Neural crest cell (in vitro differentiated cells): ENCODE results near the gene PDZRN4. TPM values are rescaled to one million over a fixed set of nuclear protein-coding genes. Genes with fewer than 3 reads are reported as not detected.
"Not testable (repeated sequence)": the region's sequence is repeated elsewhere in the genome, so short reads cannot be mapped to it uniquely, and the experiment has no call there.

Experiments used
- DNase-seq: peaks from one replicate; pipeline ENCODE4 v3.0.0; 2021; ENCODE audit warnings: low read depth, mixed read lengths, low spot score
- H3K27ac Mint-ChIP-seq: one replicate; pipeline ENCODE4 v1.8.0; 2021; ENCODE audit warnings: mild to moderate bottlenecking, mixed read lengths; ENCODE audit not compliant: unreplicated experiment
- H3K27me3 Mint-ChIP-seq: 2 replicates; pipeline ENCODE4 v1.8.0; 2021; ENCODE audit warnings: low read depth, mild to moderate bottlenecking, mixed read lengths
- H3K36me3 Mint-ChIP-seq: 2 replicates; pipeline ENCODE4 v1.8.0; 2021; ENCODE audit warnings: low read depth, mild to moderate bottlenecking, mixed read lengths
- H3K4me1 Mint-ChIP-seq: 2 replicates; pipeline ENCODE4 v1.8.0; 2021; ENCODE audit warnings: mixed read lengths
- H3K4me3 Mint-ChIP-seq: one replicate; pipeline ENCODE4 v1.8.0; 2021; ENCODE audit warnings: mild to moderate bottlenecking, mixed read lengths
- H3K9me3 Mint-ChIP-seq: 2 replicates; pipeline ENCODE4 v1.8.0; 2021; ENCODE audit warnings: mixed read lengths
- total RNA-seq: library from RNA; stranded (reverse); gene quantifications from 2 replicates; pipeline ENCODE4 v1.2.1, GENCODE V29; 2021
- TF ChIP-seq, protein P1 (sequence below): fragments of 200-600 bp; sonication (generic); conservative IDR thresholded peaks from 2 replicates; pipeline ENCODE4 v1.5.0; 2021; ENCODE audit warnings: antibody characterized with exemption, mild to moderate bottlenecking

The PDZRN4 gene
- total RNA-seq, 1 donor from 2014 or later = 2.5 TPM

DNA sequence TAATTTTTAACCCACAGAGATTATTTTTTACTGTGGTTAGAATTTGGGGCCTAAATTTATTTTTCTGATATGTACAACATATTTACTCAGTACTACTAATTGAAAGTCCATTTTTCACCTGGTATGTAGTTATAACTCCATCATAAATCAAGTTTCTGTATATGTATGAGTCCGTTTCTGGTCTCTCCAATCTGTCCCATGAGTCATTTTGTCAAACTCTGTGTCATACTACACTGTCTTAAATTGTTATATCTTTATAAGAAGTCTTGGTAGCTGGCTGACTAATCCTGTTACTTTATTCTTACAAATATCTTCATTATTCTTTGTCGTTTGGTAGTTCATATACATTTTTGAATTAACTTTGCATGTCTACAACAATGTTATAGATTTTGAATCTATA lies 344.0 kb downstream of the PDZRN4 start:
- Mint-ChIP-seq H3K4me3 (no peak overlapping the region), H3K27ac (no peak overlapping the region), H3K36me3 (no peaks in the 10 kb centered on the region), H3K4me1 (peaks cover 11% of the 10 kb centered on the region), H3K27me3 (no peaks in the 10 kb centered on the region), H3K9me3 (no peaks in the 10 kb centered on the region)
- DNase-seq = no peak
- TF ChIP-seq, protein P1, sequence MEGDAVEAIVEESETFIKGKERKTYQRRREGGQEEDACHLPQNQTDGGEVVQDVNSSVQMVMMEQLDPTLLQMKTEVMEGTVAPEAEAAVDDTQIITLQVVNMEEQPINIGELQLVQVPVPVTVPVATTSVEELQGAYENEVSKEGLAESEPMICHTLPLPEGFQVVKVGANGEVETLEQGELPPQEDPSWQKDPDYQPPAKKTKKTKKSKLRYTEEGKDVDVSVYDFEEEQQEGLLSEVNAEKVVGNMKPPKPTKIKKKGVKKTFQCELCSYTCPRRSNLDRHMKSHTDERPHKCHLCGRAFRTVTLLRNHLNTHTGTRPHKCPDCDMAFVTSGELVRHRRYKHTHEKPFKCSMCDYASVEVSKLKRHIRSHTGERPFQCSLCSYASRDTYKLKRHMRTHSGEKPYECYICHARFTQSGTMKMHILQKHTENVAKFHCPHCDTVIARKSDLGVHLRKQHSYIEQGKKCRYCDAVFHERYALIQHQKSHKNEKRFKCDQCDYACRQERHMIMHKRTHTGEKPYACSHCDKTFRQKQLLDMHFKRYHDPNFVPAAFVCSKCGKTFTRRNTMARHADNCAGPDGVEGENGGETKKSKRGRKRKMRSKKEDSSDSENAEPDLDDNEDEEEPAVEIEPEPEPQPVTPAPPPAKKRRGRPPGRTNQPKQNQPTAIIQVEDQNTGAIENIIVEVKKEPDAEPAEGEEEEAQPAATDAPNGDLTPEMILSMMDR = no peak

DNA sequence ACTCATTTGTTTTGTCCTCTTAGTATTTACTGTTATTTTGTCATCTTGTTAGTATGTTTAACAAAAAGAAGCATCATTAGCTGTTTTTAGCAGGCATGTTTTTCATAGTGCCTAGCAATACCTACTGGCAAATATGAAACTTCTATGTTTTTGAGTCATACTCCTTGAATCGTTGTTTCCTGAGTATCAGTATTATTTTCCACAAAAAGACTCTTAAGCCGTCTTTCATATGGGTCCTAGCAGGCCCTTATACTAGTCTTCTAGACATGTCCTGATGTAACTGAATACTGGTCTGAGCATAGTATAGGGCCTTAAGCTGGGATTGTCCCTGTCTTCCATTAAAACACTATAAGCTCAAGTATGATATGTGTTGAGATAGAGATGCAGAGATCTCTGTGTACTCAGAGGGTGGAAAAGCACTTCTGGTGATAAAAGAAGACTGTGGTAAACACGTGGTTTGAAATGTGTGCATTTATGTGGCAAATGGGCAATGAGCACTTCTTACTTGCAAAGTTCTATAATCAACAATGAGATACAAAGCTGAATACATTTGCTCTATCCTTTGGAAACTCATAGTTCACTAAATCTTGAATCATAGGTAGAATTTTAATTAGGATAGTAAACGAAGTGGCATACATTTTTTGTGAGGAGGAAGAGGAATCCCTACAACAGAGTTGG lies 348.8 kb downstream of the PDZRN4 start:
- no peaks in the 10 kb centered on the region for H3K27me3 Mint-ChIP-seq
- TF ChIP-seq, protein P1 = no peak
- H3K4me3 Mint-ChIP-seq = no peak overlapping the region
- DNase-seq = no peak
- no peaks in the 10 kb centered on the region for H3K36me3 Mint-ChIP-seq
- H3K27ac Mint-ChIP-seq = no peak overlapping the region
- H3K9me3 Mint-ChIP-seq = no peaks in the 10 kb centered on the region
- H3K4me1 Mint-ChIP-seq = peaks cover 15% of the 10 kb centered on the region

DNA sequence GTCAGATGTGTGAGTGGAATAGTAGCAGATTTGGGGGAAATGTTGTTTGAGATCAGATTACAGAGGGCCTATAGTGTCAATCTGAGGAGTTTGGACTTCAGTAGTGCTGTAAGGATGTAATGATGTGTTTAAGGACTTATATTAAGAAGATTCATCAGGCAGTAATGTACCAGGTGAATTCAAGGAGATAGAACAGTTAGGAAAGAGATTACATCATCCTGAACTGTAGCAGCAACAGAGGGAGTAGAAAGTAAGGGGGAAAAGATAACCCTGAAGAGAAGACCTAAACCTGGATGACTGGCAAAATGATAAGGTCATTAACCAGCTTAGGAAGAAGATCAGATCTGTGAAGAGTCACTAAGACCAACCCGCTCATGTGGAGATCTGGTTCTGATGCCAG lies 349.4 kb downstream of the PDZRN4 start:
- no peak for DNase-seq
- no peak overlapping the region for H3K4me3 Mint-ChIP-seq

DNA sequence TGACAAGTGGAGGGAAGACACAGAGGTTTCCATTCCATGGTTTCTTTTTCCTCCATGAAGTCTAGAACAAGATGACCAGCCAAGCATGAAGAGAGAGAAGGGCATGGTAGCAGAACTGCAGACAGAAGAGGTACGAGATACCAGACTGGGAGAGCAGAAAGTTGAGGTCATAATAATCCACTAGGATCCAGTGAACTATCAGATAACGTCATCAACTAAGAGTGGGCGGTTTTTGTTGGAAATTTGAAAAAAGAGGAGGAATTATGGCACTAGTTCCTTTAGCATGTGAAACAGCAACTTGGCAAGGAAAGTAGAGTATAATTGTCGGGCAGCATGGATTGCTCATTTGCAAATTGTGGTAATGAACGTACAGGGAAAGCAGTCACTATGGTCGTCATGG lies 357.6 kb downstream of the PDZRN4 start:
- Mint-ChIP-seq H3K27me3 (no peaks in the 10 kb centered on the region), H3K4me3 (no peak overlapping the region), H3K4me1 (peaks cover 13% of the 10 kb centered on the region), H3K9me3 (peaks cover 2% of the 10 kb centered on the region), H3K27ac (peak overlapping the region; percentile 7), H3K36me3 (peaks cover 3% of the 10 kb centered on the region)
- no peak for DNase-seq
- TF ChIP-seq, protein P1 = no peak

More for the DNA sequence above, 349.4 kb downstream of the PDZRN4 start:
- Mint-ChIP-seq H3K27ac (no peak overlapping the region), H3K9me3 (no peaks in the 10 kb centered on the region), H3K4me1 (peaks cover 20% of the 10 kb centered on the region), H3K36me3 (no peaks in the 10 kb centered on the region), H3K27me3 (no peaks in the 10 kb centered on the region)
- TF ChIP-seq, protein P1 = no peak

DNA sequence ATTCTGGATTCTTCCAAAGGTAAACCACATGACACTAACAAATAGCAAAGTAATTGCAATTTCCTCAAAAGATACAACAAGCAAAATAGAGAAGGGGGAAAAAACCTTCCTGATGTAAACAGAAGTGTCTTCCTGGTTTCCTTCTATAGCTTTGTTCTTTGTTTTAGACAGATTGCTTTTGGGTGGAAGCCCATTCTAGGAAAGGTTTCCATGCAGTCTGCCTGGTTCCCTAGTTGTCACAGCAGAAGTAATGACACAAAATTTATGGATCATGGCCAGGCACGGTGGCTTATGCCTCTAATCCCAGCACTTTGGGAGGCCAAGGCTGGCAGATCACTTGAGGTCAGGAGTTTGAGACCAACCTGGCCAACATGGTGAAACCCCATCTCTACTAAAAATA lies 359.0 kb downstream of the PDZRN4 start:
- not testable (repeated sequence) for H3K4me1 Mint-ChIP-seq, DNase-seq, H3K27me3 Mint-ChIP-seq, H3K4me3 Mint-ChIP-seq, H3K27ac Mint-ChIP-seq, H3K9me3 Mint-ChIP-seq, H3K36me3 Mint-ChIP-seq

DNA sequence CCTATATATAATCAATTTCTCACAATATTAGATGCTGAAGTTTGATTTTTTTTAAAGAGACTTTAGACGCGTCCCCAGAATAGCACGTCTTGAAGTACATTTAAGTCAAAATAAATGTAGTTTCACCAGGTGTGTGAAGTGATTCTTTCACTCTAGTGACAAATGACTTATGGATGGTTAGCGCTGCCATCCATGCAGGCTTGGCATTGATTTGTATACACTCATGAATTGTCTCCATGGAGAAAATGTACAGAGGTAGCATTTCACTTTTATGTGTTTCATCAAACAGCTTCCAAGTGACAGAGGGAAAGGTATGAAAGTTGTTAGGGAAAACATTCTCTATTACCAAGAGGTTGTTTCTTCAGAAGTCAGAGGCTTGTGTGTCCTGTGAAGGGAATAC lies 360.8 kb downstream of the PDZRN4 start:
- TF ChIP-seq, protein P1 = no peak
- H3K36me3 Mint-ChIP-seq = peaks cover 3% of the 10 kb centered on the region
- no peaks in the 10 kb centered on the region for H3K4me1 Mint-ChIP-seq
- no peak for DNase-seq
- no peak overlapping the region for H3K27ac Mint-ChIP-seq
- H3K9me3 Mint-ChIP-seq = no peaks in the 10 kb centered on the region
- H3K27me3 Mint-ChIP-seq = no peaks in the 10 kb centered on the region
- no peak overlapping the region for H3K4me3 Mint-ChIP-seq
